ENCODE measurements around the gene RASGEF1C.

DNA sequence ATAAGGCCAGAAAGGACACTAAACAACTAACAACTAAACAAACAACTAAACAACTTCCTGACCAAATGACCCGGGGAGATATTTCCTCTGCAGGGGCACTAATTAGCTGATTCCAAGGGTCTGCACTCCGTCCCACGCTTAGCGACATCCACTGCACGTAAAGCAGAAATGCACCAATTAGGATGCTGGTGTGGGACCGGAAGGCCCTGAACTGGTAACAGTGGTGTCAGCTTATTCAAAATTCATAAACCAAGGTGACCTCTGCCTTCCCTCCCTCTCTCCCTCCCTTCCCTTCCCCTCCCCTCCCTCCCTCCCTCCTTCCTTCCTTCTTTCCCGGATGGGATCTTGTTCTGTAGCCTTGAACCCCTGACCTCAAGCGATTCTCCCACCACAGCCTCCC lies 9.6 kb downstream of the RASGEF1C start:
- TF ChIP-seq CTCF (conservative IDR thresholded peaks at IDR 0.05; ENCODE audit: low read depth, low read length) (no peak), EZH2phosphoT487 (IDR thresholded peaks at IDR 0.05; ENCODE audit: borderline replicate concordance, low read length) (no peak), EZH2 (IDR thresholded peaks at IDR 0.05; ENCODE audit: low read length, unreplicated experiment) (no peak)

Data from PC-3 (cell line).